ENCODE data around the gene CCR2. TPM values are rescaled to one million over a fixed set of nuclear protein-coding genes. Genes with fewer than 3 reads are reported as not detected.

CCR2 gene
- total RNA-seq, 1 experiment from 2014 or later = not detected

DNA sequence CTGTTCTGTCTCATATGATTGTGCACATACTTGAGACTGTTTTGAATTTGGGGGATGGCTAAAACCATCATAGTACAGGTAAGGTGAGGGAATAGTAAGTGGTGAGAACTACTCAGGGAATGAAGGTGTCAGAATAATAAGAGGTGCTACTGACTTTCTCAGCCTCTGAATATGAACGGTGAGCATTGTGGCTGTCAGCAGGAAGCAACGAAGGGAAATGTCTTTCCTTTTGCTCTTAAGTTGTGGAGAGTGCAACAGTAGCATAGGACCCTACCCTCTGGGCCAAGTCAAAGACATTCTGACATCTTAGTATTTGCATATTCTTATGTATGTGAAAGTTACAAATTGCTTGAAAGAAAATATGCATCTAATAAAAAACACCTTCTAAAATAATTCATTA lies 21.9 kb downstream of the CCR2 start:
- BruUV-seq (replicated peaks) = no TSS peak

DNA sequence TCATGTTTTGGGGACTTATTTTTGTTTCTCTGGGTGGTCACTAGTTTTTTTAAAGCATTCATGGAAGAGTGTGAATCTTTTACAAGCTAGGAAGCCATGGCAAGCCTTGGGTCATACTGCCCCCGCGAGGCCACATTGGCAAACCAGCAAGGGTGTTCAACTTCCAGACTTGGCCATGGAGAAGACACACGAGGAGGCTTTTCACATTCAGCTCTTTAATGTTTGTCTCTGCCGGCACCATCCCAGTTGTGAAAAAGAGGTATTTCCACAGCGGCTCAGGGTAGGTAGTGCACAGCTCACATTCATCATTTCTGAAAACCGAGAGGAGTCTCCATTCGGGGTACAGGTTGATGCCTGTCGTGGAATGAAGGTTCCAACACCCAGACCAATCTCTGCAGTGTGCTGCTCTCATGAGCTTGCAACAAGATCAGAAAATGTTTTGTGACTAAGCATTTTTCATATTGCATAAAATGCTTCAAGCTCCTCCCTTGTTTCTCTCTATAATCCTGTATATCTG lies 24.6 kb downstream of the CCR2 start:
- H2AFZ ChIP-seq = no peak overlapping the region
- H3K4me3 ChIP-seq = no peak overlapping the region
- no peaks in the 10 kb centered on the region for H4K20me1 ChIP-seq (ENCODE audit: insufficient read depth)
- DNase-seq = peak; percentile 64 to 69
- no peaks in the 10 kb centered on the region for H3K27me3 ChIP-seq (ENCODE audit: insufficient read depth, low read depth)
- no peaks in the 10 kb centered on the region for H3K9me2 ChIP-seq (ENCODE audit: insufficient read depth)
- no peaks in the 10 kb centered on the region for H3K79me2 ChIP-seq (ENCODE audit: low read depth)
- CTCF ChIA-PET = interaction anchor here (0.5 to 1.4 kb wide), 8 partner anchors 48 to 791 kb away, joined by 3 to 9 read pairs (median 4); no protein-coding TSS in a partner anchor
- peak overlapping the region; percentile 35 for H3K4me2 ChIP-seq
- no peaks in the 10 kb centered on the region for H3K36me3 ChIP-seq (ENCODE audit: low read depth)
- BruUV-seq (replicated peaks) = no TSS peak
- peaks cover 27% of the 10 kb centered on the region for H3K4me1 ChIP-seq (replicated peaks; ENCODE audit: insufficient read depth)
- no peak for TF ChIP-seq EZH2 (IDR thresholded peaks at IDR 0.05; ENCODE audit: low read depth)
- TF ChIP-seq CTCF (conservative IDR thresholded peaks at IDR 0.05) = peak; percentile 76
- H3K27ac ChIP-seq = no peak overlapping the region
- H3F3A ChIP-seq (ENCODE audit: insufficient read depth, low read depth) = peaks cover 13% of the 10 kb centered on the region; the same call in 1 of the 2 replicates
- POLR2A ChIA-PET (ENCODE audit: unreplicated experiment) = interaction anchor here (0.5 to 0.7 kb wide), 2 partner anchors 31 to 295 kb away, joined by 4 to 5 read pairs; no protein-coding TSS in a partner anchor
- intact Hi-C loops (cut with micrococcal nuclease; ENCODE audit: unreplicated experiment) = loop anchor here (2.0 to 10.0 kb wide), 2 partner anchors 64 to 1344 kb away; no protein-coding TSS in a partner anchor
- no peaks in the 10 kb centered on the region for H3K9me3 ChIP-seq (ENCODE audit: insufficient read depth, low read depth)

More for the DNA sequence above, 21.9 kb downstream of the CCR2 start:
- no peaks in the 10 kb centered on the region for H3K27me3 ChIP-seq (ENCODE audit: insufficient read depth, low read depth)
- peaks cover 13% of the 10 kb centered on the region; the same call in 1 of the 2 replicates for H3F3A ChIP-seq (ENCODE audit: insufficient read depth, low read depth)
- no peaks in the 10 kb centered on the region for H3K9me3 ChIP-seq (ENCODE audit: insufficient read depth, low read depth)
- DNase-seq = no peak
- no peak overlapping the region for H2AFZ ChIP-seq
- H3K36me3 ChIP-seq (ENCODE audit: low read depth) = no peaks in the 10 kb centered on the region
- H4K20me1 ChIP-seq (ENCODE audit: insufficient read depth) = no peaks in the 10 kb centered on the region
- no peak overlapping the region for H3K27ac ChIP-seq
- no peak for TF ChIP-seq CTCF (conservative IDR thresholded peaks at IDR 0.05)
- TF ChIP-seq EZH2 (IDR thresholded peaks at IDR 0.05; ENCODE audit: low read depth) = no peak
- H3K79me2 ChIP-seq (ENCODE audit: low read depth) = no peaks in the 10 kb centered on the region
- H3K9me2 ChIP-seq (ENCODE audit: insufficient read depth) = no peaks in the 10 kb centered on the region
- intact Hi-C loops (cut with micrococcal nuclease; ENCODE audit: unreplicated experiment) = loop anchor here (10.0 kb wide), 1 partner anchor 1341 kb away; no protein-coding TSS in a partner anchor
- H3K4me2 ChIP-seq = no peak overlapping the region
- CTCF ChIA-PET = no interaction called here
- peaks cover 21% of the 10 kb centered on the region for H3K4me1 ChIP-seq (replicated peaks; ENCODE audit: insufficient read depth)
- no peak overlapping the region for H3K4me3 ChIP-seq
- POLR2A ChIA-PET (ENCODE audit: unreplicated experiment) = no interaction called here

- Histone ChIP-seq H2AFZ (no peak overlapping the region), H3K9me3 (ENCODE audit: insufficient read depth, low read depth) (no peaks in the 10 kb centered on the region), H4K20me1 (ENCODE audit: insufficient read depth) (no peaks in the 10 kb centered on the region), H3K9me2 (ENCODE audit: insufficient read depth) (no peaks in the 10 kb centered on the region), H3K36me3 (ENCODE audit: low read depth) (no peaks in the 10 kb centered on the region), H3K4me1 (replicated peaks; ENCODE audit: insufficient read depth) (peaks cover 31% of the 10 kb centered on the region), H3K4me3 (no peak overlapping the region), H3K27ac (peak overlapping the region; percentile 37; the same call in 1 of the 2 replicates), H3K27me3 (ENCODE audit: insufficient read depth, low read depth) (no peaks in the 10 kb centered on the region), H3K79me2 (ENCODE audit: low read depth) (no peaks in the 10 kb centered on the region), H3F3A (ENCODE audit: insufficient read depth, low read depth) (peaks cover 16% of the 10 kb centered on the region; the same call in 1 of the 2 replicates), H3K4me2 (no peak overlapping the region)
- CTCF ChIA-PET = no interaction called here
- no TSS peak for BruUV-seq (replicated peaks)
- no peak for DNase-seq
- TF ChIP-seq CTCF (conservative IDR thresholded peaks at IDR 0.05) = no peak
- no peak for TF ChIP-seq EZH2 (IDR thresholded peaks at IDR 0.05; ENCODE audit: low read depth)
- POLR2A ChIA-PET (ENCODE audit: unreplicated experiment) = interaction anchor here (0.7 kb wide), 1 partner anchor 621 kb away, joined by 5 read pairs; no protein-coding TSS in a partner anchor
- intact Hi-C loops (cut with micrococcal nuclease; ENCODE audit: unreplicated experiment) = loop anchor here (5.0 kb wide), 1 partner anchor 177 kb away; no protein-coding TSS in a partner anchor
Measured at GRCh38 chr3:46380471-46381221, 26.7 kb downstream of the CCR2 start.
